RWPE2 (cell line): Measurements from ENCODE around the gene YARS1.

ENCODE experiments used
- ATAC-seq: fragments of 200-7000 bp; cut with Tn5 transposase; 3 replicates; pipeline ENCODE4 v1.9.1; 2021; ENCODE audit warnings: low read depth
- DNase-seq: peaks from one replicate; pipeline ENCODE4 v3.0.0-alpha.2; 2020; ENCODE audit warnings: low spot score
- H3K27ac ChIP-seq: fragments of 450-650 bp; 2 replicates; pipeline ENCODE4 v1.5.1; 2017; ENCODE audit warnings: mild to moderate bottlenecking; ENCODE audit not compliant: poor library complexity, severe bottlenecking
- H3K27me3 ChIP-seq: fragments of 250-450 bp; sonication (Bioruptor Pico); 2 replicates; pipeline ENCODE4 v1.5.1; 2021; ENCODE audit warnings: mild to moderate bottlenecking, moderate library complexity; ENCODE audit not compliant: insufficient read depth, poor library complexity, severe bottlenecking
- H3K36me3 ChIP-seq: fragments of 250-450 bp; sonication (Bioruptor Pico); 2 replicates; pipeline ENCODE4 v1.5.1; 2020; ENCODE audit warnings: low read depth, mild to moderate bottlenecking, moderate library complexity
- H3K4me1 ChIP-seq: fragments of 250-450 bp; sonication (Bioruptor Pico); 2 replicates; pipeline ENCODE4 v1.5.1; 2021; ENCODE audit warnings: mild to moderate bottlenecking, moderate library complexity; ENCODE audit not compliant: insufficient read depth, poor library complexity, severe bottlenecking
- H3K4me3 ChIP-seq: fragments of 250-450 bp; sonication (Bioruptor Pico); 2 replicates; pipeline ENCODE4 v1.5.1; 2021; ENCODE audit warnings: mild to moderate bottlenecking, moderate library complexity; ENCODE audit not compliant: severe bottlenecking
- H3K9me3 ChIP-seq: fragments of 250-450 bp; sonication (Bioruptor Pico); 2 replicates; pipeline ENCODE4 v1.5.1; 2021; ENCODE audit warnings: mild to moderate bottlenecking, moderate library complexity; ENCODE audit not compliant: severe bottlenecking
- TF ChIP-seq, protein P1 (sequence below): fragments of 450-650 bp; IDR thresholded peaks from one replicate; pipeline ENCODE4 v1.5.1; 2017; ENCODE audit warnings: mild to moderate bottlenecking, moderate library complexity; ENCODE audit not compliant: poor library complexity, severe bottlenecking

The YARS1 gene

DNA sequence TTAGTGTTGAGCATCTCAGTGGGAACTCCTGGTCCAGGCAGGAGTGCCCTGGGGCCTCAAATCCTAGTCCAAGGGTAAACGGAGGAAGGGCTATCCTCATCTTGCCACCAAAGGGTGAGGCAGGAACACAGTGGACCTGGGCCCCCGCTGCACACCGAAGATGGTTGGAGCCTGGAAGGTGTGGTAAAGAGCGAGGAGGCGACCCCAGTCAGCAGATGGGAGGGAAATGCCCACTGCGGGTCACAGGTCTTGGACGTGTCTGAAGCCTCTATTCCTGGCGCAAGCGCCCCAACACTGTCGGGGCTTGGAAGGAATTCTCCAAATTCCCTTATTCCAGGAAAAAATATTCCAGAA lies 76.1 kb downstream of the YARS1 start:
- TF ChIP-seq, protein P1, sequence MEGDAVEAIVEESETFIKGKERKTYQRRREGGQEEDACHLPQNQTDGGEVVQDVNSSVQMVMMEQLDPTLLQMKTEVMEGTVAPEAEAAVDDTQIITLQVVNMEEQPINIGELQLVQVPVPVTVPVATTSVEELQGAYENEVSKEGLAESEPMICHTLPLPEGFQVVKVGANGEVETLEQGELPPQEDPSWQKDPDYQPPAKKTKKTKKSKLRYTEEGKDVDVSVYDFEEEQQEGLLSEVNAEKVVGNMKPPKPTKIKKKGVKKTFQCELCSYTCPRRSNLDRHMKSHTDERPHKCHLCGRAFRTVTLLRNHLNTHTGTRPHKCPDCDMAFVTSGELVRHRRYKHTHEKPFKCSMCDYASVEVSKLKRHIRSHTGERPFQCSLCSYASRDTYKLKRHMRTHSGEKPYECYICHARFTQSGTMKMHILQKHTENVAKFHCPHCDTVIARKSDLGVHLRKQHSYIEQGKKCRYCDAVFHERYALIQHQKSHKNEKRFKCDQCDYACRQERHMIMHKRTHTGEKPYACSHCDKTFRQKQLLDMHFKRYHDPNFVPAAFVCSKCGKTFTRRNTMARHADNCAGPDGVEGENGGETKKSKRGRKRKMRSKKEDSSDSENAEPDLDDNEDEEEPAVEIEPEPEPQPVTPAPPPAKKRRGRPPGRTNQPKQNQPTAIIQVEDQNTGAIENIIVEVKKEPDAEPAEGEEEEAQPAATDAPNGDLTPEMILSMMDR = no peak
- H3K27ac ChIP-seq = peak overlapping the region; percentile 94
- peaks cover 6% of the 10 kb centered on the region for H3K4me1 ChIP-seq
- no peaks in the 10 kb centered on the region for H3K27me3 ChIP-seq
- peak overlapping the region; percentile 69 for H3K4me3 ChIP-seq
- H3K36me3 ChIP-seq = peaks cover 12% of the 10 kb centered on the region
- DNase-seq (no peak), ATAC-seq (no peak; the same call in 2 of the 3 replicates)
- no peaks in the 10 kb centered on the region for H3K9me3 ChIP-seq

DNA sequence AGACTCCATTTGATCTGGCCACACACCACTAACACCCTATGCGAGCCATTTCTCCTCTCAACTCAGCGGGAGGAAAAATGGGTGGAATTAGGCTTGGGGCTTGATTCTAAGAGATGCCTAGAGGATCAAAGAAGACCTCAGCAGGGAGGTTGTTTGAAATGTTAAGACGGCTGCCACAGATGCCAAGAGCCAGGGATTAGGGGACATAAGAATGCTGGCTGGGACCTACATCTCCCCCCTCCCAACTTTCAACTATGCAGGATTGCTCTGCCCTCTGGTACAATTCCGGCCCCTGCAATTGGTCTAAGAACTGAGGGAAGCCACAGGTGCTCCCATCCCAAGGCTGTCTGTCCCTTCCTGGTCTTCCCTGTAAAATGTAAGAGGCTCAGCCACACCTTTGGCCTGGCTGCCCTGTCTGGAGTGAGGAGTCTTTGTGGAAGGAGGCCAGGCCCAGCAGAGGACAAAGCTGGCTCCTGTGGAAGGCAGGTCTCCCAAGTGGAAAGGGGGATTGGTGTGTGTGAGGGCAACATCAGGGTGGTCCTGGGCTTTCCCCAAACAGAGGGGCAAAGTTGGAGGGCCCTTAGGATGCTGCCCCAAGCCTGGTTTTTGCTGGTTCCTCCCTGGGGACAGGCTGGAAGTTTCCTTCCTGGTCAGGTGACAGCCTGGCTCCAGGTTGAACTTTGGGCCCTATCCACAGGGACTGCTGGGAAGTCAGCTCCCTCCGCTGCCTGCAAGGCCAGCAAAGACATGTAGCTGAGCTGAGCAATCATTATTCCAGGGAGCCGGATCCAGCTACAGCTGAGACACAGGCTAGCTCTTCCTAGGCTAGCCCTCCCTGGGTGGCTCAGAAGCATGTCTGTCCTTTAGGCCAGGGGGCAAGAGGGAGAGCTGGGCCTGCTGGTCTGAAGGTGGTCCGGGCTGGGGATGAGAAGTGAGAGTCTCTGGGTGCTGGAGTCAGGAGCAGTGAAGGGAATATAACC lies 80.1 kb downstream of the YARS1 start:
- TF ChIP-seq, protein P1 = no peak
- Histone ChIP-seq H3K4me1 (peaks cover 6% of the 10 kb centered on the region), H3K36me3 (no peaks in the 10 kb centered on the region), H3K4me3 (no peak overlapping the region), H3K27me3 (no peaks in the 10 kb centered on the region), H3K27ac (no peak overlapping the region), H3K9me3 (no peaks in the 10 kb centered on the region)
- peak; percentile 25; the same call in 2 of the 3 replicates for ATAC-seq
- no peak for DNase-seq

DNA sequence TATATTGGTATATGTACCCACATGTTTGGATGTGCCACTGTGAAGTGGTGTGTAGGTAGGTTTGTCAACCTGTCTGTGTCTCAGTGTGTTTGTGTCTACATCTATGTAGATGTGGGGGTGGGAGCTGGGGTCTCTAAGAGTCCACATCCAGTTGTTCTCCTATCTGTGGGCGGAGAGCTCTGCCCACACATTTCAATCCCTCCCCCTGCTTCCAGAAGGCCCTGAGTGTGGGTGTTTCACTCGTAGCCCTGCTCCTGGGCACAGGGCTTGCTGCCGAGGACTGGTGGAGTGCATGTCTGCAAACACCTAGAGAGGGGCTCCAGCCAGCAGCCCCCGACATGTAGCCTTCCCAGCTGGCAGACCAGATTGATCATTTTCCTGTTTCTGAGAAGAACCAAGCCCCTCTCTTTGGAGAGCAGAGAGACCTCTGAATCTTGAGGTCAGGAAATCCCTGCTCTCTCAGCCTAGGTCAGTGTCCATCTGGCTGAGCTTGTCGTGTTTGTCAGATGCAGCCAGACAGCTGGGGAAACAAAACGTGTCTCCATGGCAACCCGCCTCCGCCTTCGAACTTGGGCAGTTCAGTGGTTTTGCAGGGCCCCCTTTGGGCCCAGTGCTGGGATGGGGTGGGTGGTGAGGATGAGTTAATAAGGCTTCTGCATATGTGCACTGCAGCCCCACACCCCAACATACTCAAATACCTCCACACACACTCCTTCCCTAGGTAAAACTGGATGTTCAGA lies 83.4 kb downstream of the YARS1 start:
- H3K27ac ChIP-seq = no peak overlapping the region
- H3K27me3 ChIP-seq = no peaks in the 10 kb centered on the region
- TF ChIP-seq, protein P1 = no peak
- H3K9me3 ChIP-seq = no peaks in the 10 kb centered on the region
- H3K4me3 ChIP-seq = no peak overlapping the region
- H3K36me3 ChIP-seq = no peaks in the 10 kb centered on the region
- ATAC-seq (no peak), DNase-seq (no peak)
- H3K4me1 ChIP-seq = no peaks in the 10 kb centered on the region

DNA sequence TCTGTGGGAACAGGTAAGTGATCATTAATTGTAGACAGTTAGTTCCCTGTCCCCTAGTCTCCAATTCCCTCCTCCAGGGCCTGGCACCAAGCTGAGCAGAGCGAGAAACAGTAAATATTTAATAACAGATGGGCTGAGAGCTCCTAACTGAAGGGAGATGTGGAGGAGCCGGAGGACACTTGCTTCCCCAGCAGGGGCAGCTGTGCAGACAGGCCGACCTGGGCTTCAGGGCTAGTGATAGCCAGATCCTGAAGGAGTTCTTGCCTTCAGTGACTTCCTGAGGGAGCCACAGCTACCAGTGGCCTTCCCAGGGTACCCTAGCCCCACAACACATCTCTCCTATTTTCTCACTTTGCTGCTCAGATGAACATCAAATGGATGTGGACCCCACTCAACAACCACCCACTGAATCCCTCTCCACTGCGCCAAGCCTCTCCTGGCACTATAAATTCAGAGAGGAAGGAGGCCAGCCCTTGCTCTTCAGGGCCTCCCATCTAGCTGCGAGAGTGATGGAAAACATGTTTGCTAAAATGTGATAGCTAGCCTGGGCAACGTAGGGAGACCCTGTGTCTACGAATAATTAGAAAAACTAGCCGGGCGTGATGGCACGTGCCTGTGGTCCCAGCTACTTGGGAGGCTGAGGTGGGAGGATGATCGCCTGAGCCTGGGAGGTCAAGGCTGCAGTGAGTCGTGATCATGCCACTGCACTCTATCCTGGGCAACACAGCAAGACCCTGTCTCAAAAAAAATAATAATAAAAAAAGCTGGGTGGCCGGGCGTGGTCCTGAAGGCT lies 87.7 kb downstream of the YARS1 start:
- ATAC-seq = no peak
- peak overlapping the region; percentile 17 for H3K27ac ChIP-seq
- peaks cover 13% of the 10 kb centered on the region for H3K4me1 ChIP-seq

More for the DNA sequence above, 87.7 kb downstream of the YARS1 start:
- TF ChIP-seq, protein P1 = no peak
- H3K27me3 ChIP-seq = no peaks in the 10 kb centered on the region
- no peak for DNase-seq
- no peaks in the 10 kb centered on the region for H3K36me3 ChIP-seq
- H3K9me3 ChIP-seq = no peaks in the 10 kb centered on the region
- H3K4me3 ChIP-seq = no peak overlapping the region
